Camera-type eye (tissue), 1 donor: ENCODE results near the gene ZIC5. TPM values are rescaled to one million over a fixed set of nuclear protein-coding genes. Genes with fewer than 3 reads are reported as not detected.

Source experiments
- total RNA-seq: library from RNA; depleted of rRNA; stranded (reverse); fragments of >200 nt; gene quantifications from one replicate; pipeline ENCODE4 v1.2.3, GENCODE V29; 2014

The ZIC5 gene
- 10.4 TPM for total RNA-seq

DNA sequence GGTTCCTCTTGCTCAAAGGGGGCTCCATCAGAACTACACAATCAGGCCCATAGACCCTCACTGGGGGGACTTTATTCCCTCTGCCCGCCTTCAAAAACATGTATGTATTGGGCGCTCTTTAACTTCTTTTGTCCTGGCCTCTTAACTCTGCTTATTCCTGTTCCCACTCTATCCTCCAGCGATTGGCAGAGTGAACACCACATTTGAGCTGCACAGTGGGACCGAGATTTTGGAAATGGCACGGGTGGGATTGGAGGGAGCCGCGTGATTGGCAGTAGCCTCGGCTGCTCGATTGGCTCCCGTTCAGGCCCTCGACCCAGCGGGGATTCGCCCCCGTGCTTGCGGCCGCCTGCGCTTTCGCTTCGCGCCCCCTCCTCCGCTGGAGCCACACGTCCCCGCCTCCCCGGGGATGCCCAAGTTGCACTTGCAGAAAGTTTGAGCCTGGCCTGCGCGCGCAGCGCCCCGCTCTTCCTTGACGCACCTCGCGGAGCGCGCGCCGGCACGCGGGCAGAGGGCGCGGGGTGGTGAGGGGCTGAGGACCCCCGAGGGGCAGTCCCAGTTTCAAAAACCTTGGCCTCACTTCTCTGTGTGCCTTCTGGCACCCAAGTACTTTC, at the start of gene ZIC5:
Gene ZIC5, minus strand, starts transcription at position 192 of the 614 bp plus-strand sequence. Its CDS starts 164 bp downstream, at position 28.

DNA sequence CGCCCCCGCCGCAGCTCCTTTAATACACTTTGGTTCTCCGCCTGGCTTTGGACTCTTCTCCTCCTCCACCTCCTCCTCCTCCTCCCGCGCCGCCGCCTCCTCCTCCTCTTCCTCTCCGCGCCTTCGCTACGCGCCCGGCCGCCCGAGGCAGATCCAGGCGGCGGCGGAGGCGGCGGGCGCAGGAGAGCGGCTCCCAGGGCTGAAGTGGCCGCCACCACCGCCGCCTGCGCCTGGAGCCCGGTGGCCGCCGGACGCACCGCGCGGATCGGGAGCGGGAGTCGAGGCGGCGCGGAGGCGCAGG, 10.1 kb upstream of the ZIC5 start, which contains the start of gene ZIC2:
Gene ZIC2, plus strand, starts transcription at position 50 of the 301 bp plus-strand sequence. CDS start 281 bp downstream, outside the sequence.

Other genes with a start within 250 kb of the ZIC5 start
- 29.2 TPM for gene ZIC2, start 10.0 kb upstream of the ZIC5 start, total RNA-seq
- 110 TPM for gene PCCA, start 117.3 kb upstream of the ZIC5 start, total RNA-seq